ENCODE data around the gene PDZD4. TPM values are rescaled to one million over a fixed set of nuclear protein-coding genes. Genes with fewer than 3 reads are reported as not detected.

PDZD4 gene
- total and polyA plus RNA-seq, 9 of the 15 experiments (the other 6 are each of a cell fraction or from before 2014, with no cell fraction given) = 0.05 to 0.38 (median 0.07) TPM; not detected in 5

DNA sequence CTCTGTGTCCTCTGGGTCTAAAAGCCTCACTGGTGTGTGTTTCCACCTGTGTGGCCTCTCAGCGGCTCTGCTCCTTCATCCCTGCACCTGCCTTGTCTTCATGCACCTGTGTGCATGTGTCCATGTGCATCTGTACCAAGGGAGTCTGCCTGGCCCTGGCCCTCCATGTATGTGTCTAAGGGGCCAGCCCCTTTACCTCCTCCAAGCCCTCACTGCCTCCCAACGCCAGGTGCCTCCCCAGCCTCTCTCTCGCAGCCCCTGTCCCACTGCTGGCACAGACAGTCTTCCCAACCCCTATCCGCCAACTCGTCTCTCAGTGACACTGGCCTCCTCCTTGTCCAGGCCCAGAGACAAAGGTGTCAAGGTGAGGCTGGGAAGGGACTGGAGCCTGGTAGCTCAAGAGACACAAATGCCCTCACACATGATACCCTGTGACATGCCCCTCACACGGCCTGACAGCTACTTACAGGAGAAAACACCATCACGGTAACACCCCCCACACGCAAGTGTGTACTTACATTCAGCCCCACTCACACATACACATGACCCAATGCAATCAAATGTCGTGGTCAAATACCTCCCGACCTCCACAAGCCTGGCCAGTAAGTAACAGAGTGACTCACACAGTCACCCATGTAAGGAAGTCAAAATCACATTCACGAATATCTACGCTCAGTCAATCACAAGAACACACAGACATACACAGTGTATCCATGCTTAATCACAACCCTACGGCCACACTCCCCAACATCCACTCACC, 44.2 kb upstream of the PDZD4 start:
- ChIA-PET CTCF (ENCODE audit: low intra/inter-chr PET ratio) (no interaction called here), POLR2A (no interaction called here)
- no peaks in the 10 kb centered on the region for H3K36me3 ChIP-seq (ENCODE audit: control insufficient read depth, insufficient read depth, low read length)
- no peaks in the 10 kb centered on the region for H3K9me3 ChIP-seq (replicated peaks; ENCODE audit: control insufficient read depth, insufficient read depth, low read depth, low read length)
- 0 out of 2 replicates have a peak, but pooled peaks cover 12% of the 10 kb centered on the region for H4K20me1 ChIP-seq (replicated peaks; ENCODE audit: control insufficient read depth, insufficient read depth, low read length)
- WGBS (ENCODE audit: insufficient coverage, low coverage, missing lambda C conversion rate) = 10% methylated on average over 12 of the region's 13 CpGs
- ATAC-seq = no peak
- no peaks in the 10 kb centered on the region for H3K9me1 ChIP-seq (ENCODE audit: control insufficient read depth, insufficient read depth, low read length)
- no TSS peak for BruUV-seq (replicated peaks)
- no peak overlapping the region for H3K4me3 ChIP-seq
- DNase-seq (ENCODE audit: extremely low read depth in 1 of 4, low spot score in 3 of 4) = no peak
- no peaks in the 10 kb centered on the region for H3K79me2 ChIP-seq (ENCODE audit: control insufficient read depth, insufficient read depth, low read length)
- peaks cover 0 to 50% of the 10 kb centered on the region in 2 experiments; a peak in 2 of 5 replicates for H3K27me3 ChIP-seq (ENCODE audit: control insufficient read depth in 2 of 2, insufficient read depth in 2 of 2, low read length in 2 of 2)
- no peak overlapping the region for H2AFZ ChIP-seq (ENCODE audit: low read depth, low read length)
- no peak overlapping the region for H3K27ac ChIP-seq (ENCODE audit: extremely low read depth, low read depth, low read length)
- peaks cover 0 to 24% of the 10 kb centered on the region in 2 experiments; a peak in 2 of 5 replicates for H3K4me1 ChIP-seq (replicated peaks in 1 of 2; ENCODE audit: control insufficient read depth in 2 of 2, insufficient read depth in 2 of 2, low read length in 2 of 2)
- in situ Hi-C loops (cut with MboI) (no loop called here), intact Hi-C loops (cut with micrococcal nuclease) (no loop called here)
- no peak for FAIRE-seq
- no peak overlapping the region for H3K9ac ChIP-seq (ENCODE audit: insufficient read depth in 1 of 2, low read depth in 2 of 2, low read length in 2 of 2)
- TF ChIP-seq RFX1 (IDR thresholded peaks at IDR 0.05) = no peak
- no peak for TF ChIP-seq CHD2 (IDR thresholded peaks at IDR 0.05; ENCODE audit: low read depth, low read length)
- TF ChIP-seq, protein P1, sequence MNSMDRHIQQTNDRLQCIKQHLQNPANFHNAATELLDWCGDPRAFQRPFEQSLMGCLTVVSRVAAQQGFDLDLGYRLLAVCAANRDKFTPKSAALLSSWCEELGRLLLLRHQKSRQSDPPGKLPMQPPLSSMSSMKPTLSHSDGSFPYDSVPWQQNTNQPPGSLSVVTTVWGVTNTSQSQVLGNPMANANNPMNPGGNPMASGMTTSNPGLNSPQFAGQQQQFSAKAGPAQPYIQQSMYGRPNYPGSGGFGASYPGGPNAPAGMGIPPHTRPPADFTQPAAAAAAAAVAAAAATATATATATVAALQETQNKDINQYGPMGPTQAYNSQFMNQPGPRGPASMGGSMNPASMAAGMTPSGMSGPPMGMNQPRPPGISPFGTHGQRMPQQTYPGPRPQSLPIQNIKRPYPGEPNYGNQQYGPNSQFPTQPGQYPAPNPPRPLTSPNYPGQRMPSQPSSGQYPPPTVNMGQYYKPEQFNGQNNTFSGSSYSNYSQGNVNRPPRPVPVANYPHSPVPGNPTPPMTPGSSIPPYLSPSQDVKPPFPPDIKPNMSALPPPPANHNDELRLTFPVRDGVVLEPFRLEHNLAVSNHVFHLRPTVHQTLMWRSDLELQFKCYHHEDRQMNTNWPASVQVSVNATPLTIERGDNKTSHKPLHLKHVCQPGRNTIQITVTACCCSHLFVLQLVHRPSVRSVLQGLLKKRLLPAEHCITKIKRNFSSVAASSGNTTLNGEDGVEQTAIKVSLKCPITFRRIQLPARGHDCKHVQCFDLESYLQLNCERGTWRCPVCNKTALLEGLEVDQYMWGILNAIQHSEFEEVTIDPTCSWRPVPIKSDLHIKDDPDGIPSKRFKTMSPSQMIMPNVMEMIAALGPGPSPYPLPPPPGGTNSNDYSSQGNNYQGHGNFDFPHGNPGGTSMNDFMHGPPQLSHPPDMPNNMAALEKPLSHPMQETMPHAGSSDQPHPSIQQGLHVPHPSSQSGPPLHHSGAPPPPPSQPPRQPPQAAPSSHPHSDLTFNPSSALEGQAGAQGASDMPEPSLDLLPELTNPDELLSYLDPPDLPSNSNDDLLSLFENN (IDR thresholded peaks at IDR 0.05; ENCODE audit: low read depth in 2 of 2, low read length in 2 of 2) = no peak
- no peak for TF ChIP-seq U2AF2 (optimal IDR thresholded peaks at IDR 0.05; ENCODE audit: low read depth, low read length)
- TF ChIP-seq, protein P2, sequence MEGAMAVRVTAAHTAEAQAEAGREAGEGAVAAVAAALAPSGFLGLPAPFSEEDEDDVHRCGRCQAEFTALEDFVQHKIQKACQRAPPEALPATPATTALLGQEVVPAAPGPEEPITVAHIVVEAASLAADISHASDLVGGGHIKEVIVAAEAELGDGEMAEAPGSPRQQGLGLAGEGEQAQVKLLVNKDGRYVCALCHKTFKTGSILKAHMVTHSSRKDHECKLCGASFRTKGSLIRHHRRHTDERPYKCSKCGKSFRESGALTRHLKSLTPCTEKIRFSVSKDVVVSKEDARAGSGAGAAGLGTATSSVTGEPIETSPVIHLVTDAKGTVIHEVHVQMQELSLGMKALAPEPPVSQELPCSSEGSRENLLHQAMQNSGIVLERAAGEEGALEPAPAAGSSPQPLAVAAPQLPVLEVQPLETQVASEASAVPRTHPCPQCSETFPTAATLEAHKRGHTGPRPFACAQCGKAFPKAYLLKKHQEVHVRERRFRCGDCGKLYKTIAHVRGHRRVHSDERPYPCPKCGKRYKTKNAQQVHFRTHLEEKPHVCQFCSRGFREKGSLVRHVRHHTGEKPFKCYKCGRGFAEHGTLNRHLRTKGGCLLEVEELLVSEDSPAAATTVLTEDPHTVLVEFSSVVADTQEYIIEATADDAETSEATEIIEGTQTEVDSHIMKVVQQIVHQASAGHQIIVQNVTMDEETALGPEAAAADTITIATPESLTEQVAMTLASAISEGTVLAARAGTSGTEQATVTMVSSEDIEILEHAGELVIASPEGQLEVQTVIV (CRISPR knock-in tag; IDR thresholded peaks at IDR 0.05; ENCODE audit: borderline replicate concordance) = no peak
- no peak for TF ChIP-seq GATAD2B (IDR thresholded peaks at IDR 0.05; ENCODE audit: borderline replicate concordance)
- TF ChIP-seq GATAD2A (IDR thresholded peaks at IDR 0.05) = no peak
- TF ChIP-seq, protein P3, sequence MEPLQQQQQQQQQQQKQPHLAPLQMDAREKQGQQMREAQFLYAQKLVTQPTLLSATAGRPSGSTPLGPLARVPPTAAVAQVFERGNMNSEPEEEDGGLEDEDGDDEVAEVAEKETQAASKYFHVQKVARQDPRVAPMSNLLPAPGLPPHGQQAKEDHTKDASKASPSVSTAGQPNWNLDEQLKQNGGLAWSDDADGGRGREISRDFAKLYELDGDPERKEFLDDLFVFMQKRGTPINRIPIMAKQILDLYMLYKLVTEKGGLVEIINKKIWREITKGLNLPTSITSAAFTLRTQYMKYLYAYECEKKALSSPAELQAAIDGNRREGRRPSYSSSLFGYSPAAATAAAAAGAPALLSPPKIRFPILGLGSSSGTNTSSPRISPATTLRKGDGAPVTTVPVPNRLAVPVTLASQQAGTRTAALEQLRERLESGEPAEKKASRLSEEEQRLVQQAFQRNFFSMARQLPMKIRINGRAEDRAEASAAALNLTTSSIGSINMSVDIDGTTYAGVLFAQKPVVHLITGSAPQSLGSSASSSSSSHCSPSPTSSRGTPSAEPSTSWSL (CRISPR knock-in tag; IDR thresholded peaks at IDR 0.05; ENCODE audit: borderline replicate concordance) = no peak
- TF ChIP-seq ZNF41 (CRISPR knock-in tag; conservative IDR thresholded peaks at IDR 0.05) = no peak
- H3K4me2 ChIP-seq (ENCODE audit: insufficient read depth, low read length) = no peak overlapping the region

Data from K562 (cell line).